Measurements from ENCODE around the gene EGFLAM.

The EGFLAM gene

DNA sequence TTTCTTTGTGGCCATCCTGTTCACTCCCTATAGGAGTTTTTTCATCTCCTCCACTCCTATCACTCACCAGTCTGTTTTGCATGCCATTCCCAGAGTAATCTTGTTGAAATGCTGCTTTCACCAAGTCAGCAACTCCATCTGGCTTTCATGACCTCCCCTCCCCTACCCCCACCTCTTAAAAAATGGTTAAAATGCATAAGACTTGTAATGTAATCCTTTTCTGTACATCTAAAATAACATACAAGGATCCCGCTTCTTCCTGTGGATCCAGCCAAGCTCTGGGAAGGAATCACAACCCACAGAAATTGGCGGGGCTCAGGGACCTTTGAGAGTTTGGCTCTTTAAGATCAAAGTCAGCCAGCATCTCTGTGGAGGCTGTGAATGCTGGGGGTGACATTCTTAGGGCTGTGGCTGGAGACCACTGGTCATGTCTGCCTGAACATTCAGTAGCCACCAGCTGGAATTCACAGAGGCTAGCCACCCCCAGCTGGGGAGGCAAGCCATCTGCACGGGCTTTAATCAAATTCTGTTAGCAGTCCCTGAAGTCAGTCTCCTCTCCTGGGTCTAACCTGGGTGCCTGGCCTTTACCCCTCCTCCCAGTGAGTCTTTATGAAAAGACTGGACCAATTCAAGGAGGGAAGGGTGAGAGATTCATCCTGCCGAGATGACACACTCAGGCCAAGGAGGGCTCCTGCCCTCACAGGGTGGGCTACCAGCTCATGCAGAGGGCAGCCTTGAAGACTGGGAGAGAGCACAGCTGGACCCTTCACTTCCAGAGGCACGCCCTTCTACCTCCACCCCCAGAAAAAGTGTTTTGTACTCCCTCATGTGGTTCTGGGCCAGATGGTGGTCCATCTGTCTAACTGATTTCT is 165.2 kb downstream of the EGFLAM start:
- no peak for FAIRE-seq

DNA sequence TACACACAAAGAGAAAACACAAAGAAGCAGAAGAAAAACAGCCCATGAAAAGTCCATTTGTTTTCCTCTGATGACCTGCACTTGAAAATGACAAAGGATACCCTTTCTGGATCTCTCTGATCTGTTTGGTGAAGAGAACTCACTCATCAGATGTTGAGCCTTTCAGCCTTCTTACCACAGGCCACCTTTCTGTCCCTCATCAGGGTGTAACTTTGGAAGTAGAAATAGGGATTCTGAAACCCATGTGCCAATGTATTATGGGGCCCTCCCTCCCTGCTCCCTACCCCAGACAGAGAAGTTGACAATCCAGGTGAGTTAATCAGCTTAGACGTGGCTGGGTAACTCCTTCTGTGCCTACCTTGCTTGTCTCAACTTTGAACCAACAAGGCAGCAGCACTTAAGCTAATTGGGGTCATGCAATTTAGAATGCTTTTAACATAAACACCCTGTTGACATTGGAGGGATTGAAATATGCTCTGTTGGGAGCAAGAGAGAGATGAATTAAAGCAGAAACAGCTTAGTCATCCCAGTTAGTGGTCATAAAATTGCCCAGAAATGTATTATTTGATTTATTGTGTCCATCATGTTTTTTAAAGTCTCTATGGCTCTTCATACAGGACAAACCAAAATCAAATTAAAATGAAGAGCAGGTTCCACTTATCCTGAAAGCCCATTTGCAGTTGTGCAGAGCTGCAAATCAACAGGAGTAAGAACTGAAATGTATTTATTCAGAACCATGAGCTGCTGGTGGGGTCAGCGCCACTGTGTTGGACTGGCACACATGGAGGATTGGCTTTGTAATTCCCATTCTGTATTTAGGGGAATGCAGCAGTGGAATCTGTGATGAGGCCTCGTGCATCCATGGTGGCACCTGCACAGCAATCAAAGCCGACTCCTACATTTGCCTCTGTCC is 166.0 kb downstream of the EGFLAM start:
- FAIRE-seq = no peak

DNA sequence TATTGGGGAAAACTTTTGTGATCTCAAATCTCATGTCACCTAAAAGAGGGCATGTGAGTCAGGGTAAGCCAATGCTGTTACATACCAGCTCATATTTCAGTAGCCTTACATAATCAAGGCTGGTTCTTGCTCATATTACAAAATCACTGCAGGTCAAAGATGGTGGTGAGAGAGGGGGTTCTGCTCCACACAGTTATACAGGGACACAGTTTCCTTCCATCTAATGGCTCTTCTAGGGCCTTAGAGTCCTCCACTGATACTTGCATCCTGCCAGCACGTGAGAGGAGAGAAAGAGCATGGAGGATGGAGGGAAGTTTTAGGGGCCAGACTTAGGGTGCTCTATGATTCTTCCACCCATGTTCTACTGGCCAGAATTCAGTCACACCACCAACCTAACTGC is 168.1 kb downstream of the EGFLAM start:
- FAIRE-seq = no peak

DNA sequence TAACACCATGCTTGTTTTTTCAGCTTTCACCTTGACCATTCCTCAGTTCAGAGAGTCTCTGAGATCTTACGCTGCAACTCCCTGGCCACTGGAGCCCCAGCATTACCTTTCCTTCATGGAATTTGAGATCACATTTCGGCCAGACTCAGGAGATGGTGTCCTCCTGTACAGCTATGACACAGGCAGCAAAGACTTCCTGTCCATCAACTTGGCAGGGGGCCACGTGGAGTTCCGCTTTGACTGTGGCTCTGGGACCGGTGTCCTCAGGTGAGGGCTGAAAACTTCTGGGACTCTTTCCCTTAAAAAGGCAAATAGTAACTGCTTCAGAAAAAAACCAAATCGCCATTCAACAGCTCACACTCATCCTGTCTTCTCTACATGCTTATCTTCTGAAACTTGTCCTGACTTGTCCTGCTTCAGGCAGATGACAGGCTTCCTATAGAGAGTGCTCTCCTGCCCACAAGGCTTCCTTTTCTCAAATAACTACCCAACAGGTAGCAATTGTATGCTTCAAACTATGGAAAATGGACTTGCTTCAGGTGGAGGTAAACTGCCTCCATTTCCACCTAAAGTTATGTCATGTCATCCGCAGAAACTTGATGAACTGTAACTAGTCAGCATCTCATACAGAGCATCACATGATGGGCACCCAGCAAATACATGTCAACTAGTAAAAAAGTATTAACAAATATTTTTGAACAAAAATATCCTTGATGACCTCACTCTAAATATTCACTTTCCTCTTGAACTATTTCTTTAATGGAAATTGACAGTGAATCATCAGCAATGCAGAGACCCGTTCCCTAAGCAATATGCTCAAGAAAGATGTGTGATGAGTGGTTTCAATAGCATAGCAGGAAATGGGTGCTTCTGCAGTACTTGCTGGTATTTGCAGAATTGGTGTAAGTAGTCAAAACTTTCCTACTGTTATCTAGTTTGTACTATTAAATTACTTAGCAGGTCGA is 168.9 kb downstream of the EGFLAM start:
- FAIRE-seq = no peak

DNA sequence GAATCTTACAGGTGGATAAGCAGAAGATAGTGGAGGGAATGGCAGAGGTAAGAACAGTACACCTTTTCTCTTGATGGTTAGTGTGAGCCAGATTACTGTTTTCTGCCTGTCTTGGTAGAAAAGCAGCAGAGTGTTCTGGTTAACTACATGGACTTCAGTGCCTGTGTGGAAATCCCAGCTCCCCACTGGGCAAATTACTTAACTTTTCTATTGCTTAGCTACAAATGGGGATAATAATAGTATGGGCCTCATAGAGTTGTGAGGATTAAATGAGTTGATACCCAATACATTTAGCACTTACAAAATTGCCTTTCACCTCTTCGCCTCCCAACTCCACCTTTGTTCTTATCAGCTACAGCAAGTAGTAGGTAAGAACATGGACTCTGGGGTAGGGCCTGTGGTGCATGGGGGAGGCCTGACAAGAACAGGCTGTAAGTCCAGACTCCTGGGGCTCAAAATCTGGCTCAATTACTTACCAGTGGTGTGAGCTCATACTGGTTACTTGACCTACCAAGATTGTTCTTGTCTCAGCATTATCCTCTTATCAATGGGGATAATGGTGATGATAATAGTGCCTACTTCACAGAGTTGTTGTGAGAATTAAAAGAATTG is 173.0 kb downstream of the EGFLAM start:
- FAIRE-seq = no peak

DNA sequence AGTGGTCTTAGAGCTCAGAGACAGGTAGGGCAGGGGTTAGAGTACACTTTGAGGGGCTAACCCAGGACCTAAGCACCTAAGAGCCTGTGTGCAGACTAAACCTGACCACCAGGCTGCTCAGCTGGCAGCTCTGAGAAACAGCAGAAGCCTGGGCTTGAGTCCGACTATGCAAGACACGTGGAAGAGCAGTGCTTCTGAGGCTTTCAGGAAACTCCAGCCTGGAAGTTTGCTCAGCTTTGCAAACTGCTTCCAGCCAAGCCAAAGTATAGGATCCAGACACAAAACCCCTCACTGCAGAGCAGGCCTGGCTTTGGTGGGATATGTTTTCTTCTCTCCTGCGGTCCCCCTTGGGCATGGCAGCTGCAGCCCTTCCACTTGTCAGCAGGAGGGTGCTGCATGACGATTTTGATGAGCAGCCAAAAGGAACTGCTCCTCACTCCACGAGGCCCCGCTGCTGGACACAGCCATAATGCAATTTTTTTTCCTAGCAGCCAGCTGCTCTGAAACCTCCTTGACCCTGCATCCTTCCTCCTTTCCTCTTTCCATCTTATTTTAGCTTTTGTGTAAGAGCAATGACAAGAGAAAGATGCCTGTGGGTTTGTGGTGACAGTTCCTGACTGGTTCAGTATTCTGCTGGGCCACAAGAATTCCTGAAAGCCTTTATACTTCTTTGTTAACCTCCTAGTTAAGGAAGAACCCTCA is 175.0 kb downstream of the EGFLAM start:
- no peak for FAIRE-seq

DNA sequence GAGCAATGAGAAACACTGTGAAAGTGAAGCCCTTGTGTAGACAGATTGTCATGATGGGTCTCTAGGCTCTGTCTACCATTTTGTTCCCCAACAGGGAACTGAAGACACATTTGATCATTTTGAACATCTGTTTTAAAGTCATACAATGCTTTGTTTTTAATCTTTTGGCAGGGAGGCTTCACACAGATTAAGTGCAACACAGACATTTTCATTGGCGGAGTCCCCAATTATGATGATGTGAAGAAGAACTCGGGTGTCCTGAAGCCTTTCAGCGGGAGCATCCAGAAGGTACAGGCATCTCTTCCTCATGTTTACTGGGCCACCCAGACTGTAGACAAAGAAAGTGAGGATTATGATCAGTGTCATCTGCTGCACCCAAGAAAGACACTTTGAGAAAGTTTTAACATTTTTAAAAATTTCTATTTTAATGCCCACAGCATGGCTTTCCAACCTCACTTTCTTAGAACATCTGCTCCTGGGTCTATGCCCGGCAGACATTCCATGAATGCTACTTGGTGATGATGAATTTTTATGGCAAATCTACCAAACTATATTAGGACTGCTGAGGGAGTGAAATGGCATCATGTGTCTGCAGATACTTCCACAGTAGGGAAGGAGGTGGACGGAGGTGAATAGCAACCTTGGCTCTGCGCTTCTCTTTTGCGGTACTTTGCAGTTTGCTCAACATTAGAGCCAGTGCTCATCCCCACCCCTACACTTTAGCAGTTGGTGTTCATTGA is 176.8 kb downstream of the EGFLAM start:
- FAIRE-seq = no peak

DNA sequence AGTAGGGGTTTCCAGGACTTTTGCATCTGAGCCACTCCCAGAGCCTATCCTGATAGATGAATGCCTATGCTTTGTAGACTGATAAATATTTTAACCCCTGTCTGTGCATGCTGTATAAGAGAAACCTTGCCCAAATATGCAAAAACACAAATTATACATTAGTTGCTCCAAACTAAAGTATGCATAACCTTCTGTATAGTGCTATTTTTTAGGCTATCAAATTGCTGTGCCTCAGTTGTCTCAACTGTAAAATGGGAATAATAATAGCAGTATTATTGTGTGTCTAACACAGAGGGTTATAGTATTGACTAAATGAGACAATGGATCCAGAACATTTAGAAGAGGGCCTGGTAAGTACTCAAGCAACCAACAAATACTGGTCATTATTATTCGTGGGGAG is 180.4 kb downstream of the EGFLAM start:
- FAIRE-seq = no peak

DNA sequence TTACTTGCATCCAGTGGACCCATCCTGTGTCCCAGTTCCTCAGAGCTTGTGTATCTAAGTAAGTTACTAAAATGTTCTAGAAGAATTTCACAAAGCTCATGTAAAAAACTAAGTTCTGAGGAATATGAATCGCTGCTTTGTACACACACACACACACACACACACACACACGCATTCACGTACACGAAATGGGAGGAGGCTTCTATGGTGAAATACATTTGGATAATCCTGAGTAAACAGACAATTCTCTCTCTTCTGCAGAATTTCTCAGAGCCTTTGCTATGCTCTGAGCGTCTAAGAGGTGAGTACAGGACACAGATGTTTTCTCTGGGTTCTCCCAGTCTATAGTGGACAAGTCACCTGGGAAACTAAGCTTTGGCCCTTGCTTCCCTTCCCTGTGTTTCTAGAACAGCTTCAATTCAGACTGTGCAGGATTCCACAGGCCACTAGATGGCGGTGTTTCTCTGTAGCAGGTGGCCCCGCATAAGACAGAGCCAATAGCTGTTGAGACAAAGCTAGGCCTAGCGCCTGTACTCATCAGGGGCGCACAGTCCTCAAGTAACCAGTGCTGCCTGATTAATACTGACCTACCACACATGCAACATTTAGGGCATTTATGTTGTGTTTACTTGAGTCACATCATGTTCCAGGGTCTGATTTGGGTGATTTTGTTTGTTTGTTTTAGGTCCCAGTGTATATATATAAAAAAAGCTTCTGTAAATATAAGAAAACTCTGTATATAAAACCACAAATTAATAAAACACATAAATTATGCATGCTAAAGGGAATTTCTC is 183.3 kb downstream of the EGFLAM start:
- FAIRE-seq = no peak

DNA sequence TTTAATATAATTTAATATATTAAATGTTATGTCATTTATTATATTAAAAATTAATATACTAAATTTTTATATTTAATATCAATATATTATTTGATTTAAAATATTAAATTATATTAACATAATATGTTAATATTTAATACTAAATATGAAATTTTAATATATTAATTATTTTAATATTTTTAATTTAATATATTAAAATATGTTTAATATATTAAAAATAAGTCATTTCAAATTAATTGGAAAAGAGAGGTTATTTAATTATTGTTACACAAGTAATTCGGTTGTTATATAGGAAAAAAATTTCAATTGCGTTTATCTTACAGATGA is 183.9 kb downstream of the EGFLAM start:
- FAIRE-seq = peak; percentile 98

DNA sequence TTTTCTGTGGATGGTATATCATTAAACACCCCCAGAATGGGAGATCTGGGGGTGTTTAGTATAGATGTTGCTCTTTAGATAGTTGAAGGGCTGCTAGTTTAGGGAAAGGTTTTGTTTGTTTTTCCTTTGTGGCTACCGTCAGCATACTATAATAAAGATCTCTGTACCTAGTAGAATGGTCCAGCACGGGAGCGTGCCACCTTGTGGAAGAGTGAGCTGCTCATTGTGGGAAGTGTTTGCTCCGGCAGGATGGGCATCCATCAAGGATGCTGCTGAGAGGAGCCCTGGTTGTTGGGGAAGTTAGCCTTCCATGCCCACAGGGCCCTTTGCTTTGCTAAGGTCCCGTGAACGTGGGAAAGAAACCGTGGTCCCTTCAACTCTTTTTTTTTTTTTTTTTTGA is 185.0 kb downstream of the EGFLAM start:
- no peak for FAIRE-seq

DNA sequence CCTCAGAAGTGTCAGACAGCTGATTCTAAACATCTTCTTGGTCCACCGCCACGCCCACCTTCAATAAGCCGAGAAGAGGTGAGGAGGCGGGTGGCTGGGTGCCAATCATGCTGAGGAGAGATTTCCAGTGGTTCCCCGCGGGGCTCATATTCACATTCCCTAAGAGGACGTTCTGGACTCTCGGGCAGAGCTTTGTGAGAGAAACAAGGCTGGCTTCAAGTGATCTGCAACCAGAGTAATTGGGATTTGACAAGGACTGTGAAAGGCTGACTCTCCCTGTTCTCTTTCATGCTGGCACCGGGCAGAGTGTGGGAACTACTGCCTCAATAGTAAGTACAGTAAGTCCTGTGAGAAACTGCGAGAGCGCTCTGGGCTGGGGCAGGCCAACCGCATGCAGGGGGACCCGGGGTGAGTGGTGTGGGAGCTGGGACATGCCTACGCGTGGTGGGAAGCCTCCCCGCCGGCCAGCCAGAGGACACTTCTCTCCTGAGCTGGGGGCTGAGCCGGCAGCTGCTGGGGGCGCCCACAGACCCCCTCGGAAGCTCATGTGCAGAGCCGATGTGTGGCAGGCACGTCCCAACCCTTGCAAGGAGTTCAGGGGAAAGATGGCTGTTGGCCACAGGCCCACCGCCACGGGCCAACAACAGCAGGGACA is 187.1 kb downstream of the EGFLAM start:
- no peak for FAIRE-seq

DNA sequence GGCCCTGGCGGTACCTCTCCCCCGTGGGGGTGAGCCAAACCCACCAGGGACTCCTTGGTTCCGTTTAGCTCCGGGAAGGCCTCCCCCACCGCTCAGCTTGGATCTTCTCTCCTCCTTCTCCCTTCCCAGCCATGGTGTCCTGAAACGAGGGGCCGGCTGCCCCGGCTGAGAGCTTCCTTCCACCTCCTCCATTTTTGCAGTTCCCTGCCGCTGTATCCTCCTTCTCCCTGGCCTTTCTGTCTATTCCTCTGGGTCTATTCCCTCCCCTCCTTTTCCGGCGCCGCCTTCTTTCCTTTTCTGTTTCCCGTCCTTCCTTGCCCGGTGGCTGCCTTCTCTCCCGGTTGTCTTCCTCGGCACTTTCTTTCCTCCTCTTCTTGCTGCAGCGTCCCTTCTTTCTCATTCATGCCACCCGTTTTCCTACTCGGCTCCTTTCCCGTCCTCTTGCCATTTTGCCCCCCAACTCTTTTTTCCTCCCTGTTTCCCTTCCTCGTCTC is 187.7 kb downstream of the EGFLAM start:
- no peak for FAIRE-seq

DNA sequence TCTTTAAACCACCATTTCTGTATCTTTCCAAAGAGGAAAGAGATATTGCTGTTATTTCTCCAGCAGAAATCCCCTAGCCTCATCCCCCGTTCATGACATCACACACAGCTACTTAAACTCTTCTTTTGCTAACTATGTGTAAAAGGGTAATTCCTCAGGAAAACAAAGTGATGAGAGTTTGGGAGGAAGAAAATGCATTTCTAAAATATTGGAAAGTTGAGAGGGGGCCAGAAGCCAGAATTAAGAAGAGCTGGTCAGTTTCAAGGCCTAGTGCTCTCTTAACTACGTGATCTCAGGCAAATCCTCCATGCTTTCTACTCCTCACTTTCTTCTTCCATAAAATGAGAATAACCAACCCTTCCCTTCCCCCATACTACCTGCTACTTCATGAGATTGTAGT is 188.7 kb downstream of the EGFLAM start:
- FAIRE-seq = no peak

DNA sequence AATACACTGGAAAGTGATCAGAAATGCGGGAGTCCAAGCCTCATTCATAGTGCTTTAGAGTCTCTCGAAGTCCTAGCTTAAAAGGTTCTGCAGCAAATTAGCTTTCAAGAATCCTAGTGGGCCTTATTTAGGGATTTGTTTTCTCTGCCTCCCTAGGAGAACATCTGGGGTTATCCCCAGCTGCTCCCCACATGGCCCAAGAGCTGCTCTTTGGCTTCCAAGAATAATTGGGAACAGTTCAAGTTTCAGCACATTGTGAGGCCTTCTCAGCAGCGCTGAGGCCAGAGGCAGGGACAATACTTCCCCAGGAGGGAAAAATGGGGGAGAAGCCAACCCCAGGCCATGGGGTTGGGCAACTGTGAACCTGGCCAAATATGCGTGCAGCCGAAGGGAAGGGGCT is 189.4 kb downstream of the EGFLAM start:
- FAIRE-seq = no peak

DNA sequence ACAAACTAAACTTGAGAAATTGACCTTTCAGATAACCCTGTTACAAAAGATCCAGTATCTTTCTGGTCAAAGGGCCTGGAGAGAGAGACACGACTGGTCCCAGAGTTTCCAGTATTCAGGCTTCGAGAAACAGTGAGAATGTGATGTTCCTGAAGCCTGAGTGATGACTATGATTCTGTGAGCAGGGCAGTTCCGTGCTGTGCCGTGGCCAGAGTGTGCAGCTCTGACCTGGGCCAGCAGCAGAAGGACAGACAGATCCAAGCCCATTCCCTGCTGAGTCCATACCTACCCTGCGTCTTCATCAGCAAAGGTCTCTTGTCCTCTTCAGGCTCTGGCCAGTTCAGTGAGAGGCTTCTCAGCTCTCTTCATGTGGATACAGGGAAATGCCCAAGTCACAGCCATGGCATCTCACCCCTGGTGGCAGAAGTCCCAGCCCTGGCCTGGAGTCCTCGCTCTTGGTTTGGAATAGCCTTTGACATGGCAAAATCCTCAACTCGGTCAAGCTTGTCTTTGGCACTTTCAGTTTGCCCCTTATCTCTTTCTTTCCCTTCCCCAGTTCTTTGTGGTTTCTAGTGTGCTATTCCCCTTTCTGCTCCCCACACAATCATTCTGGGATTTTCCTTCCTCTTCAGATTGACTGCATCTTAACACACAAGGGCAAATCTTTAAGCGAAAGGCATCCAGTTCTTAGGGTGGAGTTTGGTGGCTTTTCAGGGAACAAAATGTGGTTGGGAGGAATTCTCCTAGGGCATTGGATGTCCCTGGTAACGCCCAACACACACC is 190.4 kb downstream of the EGFLAM start:
- no peak for FAIRE-seq

DNA sequence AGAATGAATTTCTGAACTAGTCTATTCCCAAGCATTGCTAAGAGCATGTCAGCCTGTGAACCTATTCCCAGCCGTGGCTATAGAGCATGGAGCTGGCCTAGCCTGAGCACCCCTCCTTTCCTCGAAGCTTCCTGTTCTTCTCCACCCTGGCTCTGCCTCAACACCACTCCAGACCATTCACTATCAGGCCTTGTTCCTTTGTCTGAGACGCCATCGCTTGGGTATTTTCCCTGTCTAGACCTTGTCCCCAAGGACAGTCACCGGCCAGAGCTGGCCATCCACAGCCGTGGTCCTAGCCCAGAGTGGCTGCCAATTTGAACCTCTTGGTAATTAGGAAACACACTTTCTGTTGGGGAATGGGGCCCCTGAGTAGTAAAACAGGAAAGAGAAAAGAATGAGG is 192.3 kb downstream of the EGFLAM start:
- no peak for FAIRE-seq

DNA sequence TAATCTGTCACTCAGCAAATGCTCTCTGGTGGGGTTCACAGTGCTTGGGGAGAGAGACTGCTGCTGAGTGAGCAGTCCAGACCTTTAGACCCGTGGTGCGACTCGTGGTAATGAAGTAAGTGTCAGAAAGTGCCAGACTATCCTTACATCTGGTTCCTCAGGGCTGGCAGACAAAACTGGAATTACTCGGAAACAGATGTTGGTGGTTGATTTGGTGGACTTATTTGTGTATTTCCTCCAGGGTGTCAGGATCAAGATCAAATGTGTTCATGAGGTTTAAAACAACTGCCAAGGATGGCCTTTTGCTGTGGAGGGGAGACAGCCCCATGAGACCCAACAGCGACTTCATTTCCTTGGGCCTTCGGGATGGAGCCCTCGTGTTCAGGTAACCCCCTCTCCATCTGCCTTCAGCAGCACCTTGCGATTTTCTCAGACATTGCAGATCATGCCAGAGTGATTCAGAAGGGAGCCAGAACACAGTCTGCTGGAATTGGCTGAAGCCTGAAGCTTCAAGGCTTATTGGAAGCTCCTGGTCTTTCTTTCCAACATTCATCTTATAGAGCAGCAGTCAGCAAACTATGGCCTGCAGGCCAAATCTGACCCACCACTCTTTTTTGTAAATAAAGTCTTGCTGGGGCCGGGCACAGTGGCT is 192.8 kb downstream of the EGFLAM start:
- FAIRE-seq = no peak
